Stimulated activated memory B cell treated with anti-CD40 and anti-IgM and Interleukin-4, amounts not matched to agents 10 μg/mL and 1 μg/mL and 100 μg/mL, for 72 hours (primary cell): Measurements from ENCODE around the gene CDH13.

Experiments used
- ATAC-seq: fragments of 150-1000 bp; cut with Tn5 transposase; 2 replicates; pipeline ENCODE4 v1.10.0; 2021
- H3K27ac Mint-ChIP-seq: one replicate; pipeline ENCODE4 v1.8.0; 2022; ENCODE audit warnings: mild to moderate bottlenecking, mixed read lengths
- H3K27me3 Mint-ChIP-seq: one replicate; pipeline ENCODE4 v1.8.0; 2022; ENCODE audit warnings: mixed read lengths
- H3K36me3 Mint-ChIP-seq: one replicate; pipeline ENCODE4 v1.8.0; 2022; ENCODE audit warnings: mixed read lengths
- H3K4me1 Mint-ChIP-seq: one replicate; pipeline ENCODE4 v1.8.0; 2022; ENCODE audit warnings: mixed read lengths
- H3K4me3 Mint-ChIP-seq: one replicate; pipeline ENCODE4 v1.8.0; 2022; ENCODE audit warnings: mild to moderate bottlenecking, moderate library complexity, mixed read lengths
- H3K9me3 Mint-ChIP-seq: one replicate; pipeline ENCODE4 v1.8.0; 2022; ENCODE audit warnings: mixed read lengths

Gene CDH13

GRCh38 chr16:83345846-83346640, 719.3 kb downstream of the CDH13 start:
- Mint-ChIP-seq H3K4me1 (no peaks in the 10 kb centered on the region), H3K27ac (no peak overlapping the region), H3K36me3 (no peaks in the 10 kb centered on the region), H3K4me3 (no peak overlapping the region), H3K9me3 (no peaks in the 10 kb centered on the region), H3K27me3 (peaks cover 8% of the 10 kb centered on the region)
- no peak for ATAC-seq

GRCh38 chr16:83348991-83349390, 722.2 kb downstream of the CDH13 start:
- Mint-ChIP-seq H3K27me3 (peaks cover 8% of the 10 kb centered on the region), H3K4me1 (no peaks in the 10 kb centered on the region), H3K9me3 (no peaks in the 10 kb centered on the region), H3K27ac (no peak overlapping the region), H3K36me3 (no peaks in the 10 kb centered on the region), H3K4me3 (no peak overlapping the region)
- no peak for ATAC-seq

- Mint-ChIP-seq H3K27ac (no peak overlapping the region), H3K4me1 (no peaks in the 10 kb centered on the region), H3K4me3 (no peak overlapping the region), H3K27me3 (peaks cover 6% of the 10 kb centered on the region), H3K36me3 (no peaks in the 10 kb centered on the region), H3K9me3 (no peaks in the 10 kb centered on the region)
- no peak for ATAC-seq
Measured at GRCh38 chr16:83350481-83350880, 723.7 kb downstream of the CDH13 start.

GRCh38 chr16:83351846-83352245, 725.1 kb downstream of the CDH13 start:
- no peak overlapping the region for H3K4me3 Mint-ChIP-seq
- no peaks in the 10 kb centered on the region for H3K27me3 Mint-ChIP-seq
- H3K4me1 Mint-ChIP-seq = no peaks in the 10 kb centered on the region
- H3K27ac Mint-ChIP-seq = no peak overlapping the region
- ATAC-seq = no peak
- no peaks in the 10 kb centered on the region for H3K9me3 Mint-ChIP-seq
- H3K36me3 Mint-ChIP-seq = no peaks in the 10 kb centered on the region

GRCh38 chr16:83353241-83353640, 726.5 kb downstream of the CDH13 start:
- Mint-ChIP-seq H3K9me3 (no peaks in the 10 kb centered on the region), H3K4me1 (no peaks in the 10 kb centered on the region), H3K27me3 (no peaks in the 10 kb centered on the region), H3K4me3 (no peak overlapping the region), H3K27ac (no peak overlapping the region), H3K36me3 (no peaks in the 10 kb centered on the region)
- no peak for ATAC-seq

- H3K4me1 Mint-ChIP-seq = no peaks in the 10 kb centered on the region
- H3K4me3 Mint-ChIP-seq = no peak overlapping the region
- H3K27ac Mint-ChIP-seq = no peak overlapping the region
- H3K9me3 Mint-ChIP-seq = no peaks in the 10 kb centered on the region
- H3K27me3 Mint-ChIP-seq = no peaks in the 10 kb centered on the region
- ATAC-seq = no peak
- H3K36me3 Mint-ChIP-seq = no peaks in the 10 kb centered on the region
Measured at GRCh38 chr16:83354015-83354414, 727.2 kb downstream of the CDH13 start.

- no peaks in the 10 kb centered on the region for H3K27me3 Mint-ChIP-seq
- ATAC-seq = no peak
- no peaks in the 10 kb centered on the region for H3K9me3 Mint-ChIP-seq
- no peaks in the 10 kb centered on the region for H3K4me1 Mint-ChIP-seq
- H3K36me3 Mint-ChIP-seq = no peaks in the 10 kb centered on the region
- H3K27ac Mint-ChIP-seq = no peak overlapping the region
- H3K4me3 Mint-ChIP-seq = no peak overlapping the region
Measured at GRCh38 chr16:83355570-83356218, 728.9 kb downstream of the CDH13 start.

GRCh38 chr16:83356266-83356665, 729.5 kb downstream of the CDH13 start:
- H3K36me3 Mint-ChIP-seq = no peaks in the 10 kb centered on the region
- H3K4me3 Mint-ChIP-seq = no peak overlapping the region
- no peaks in the 10 kb centered on the region for H3K4me1 Mint-ChIP-seq
- H3K9me3 Mint-ChIP-seq = no peaks in the 10 kb centered on the region
- peak; percentile 67 for ATAC-seq
- no peaks in the 10 kb centered on the region for H3K27me3 Mint-ChIP-seq
- H3K27ac Mint-ChIP-seq = no peak overlapping the region

- no peaks in the 10 kb centered on the region for H3K27me3 Mint-ChIP-seq
Measured at GRCh38 chr16:83356986-83357385, 730.2 kb downstream of the CDH13 start.

GRCh38 chr16:83363521-83363920, 736.8 kb downstream of the CDH13 start:
- Mint-ChIP-seq H3K4me1 (no peaks in the 10 kb centered on the region), H3K4me3 (no peak overlapping the region), H3K27me3 (peaks cover 17% of the 10 kb centered on the region), H3K27ac (no peak overlapping the region), H3K9me3 (peaks cover 3% of the 10 kb centered on the region), H3K36me3 (no peaks in the 10 kb centered on the region)
- ATAC-seq = no peak

More at GRCh38 chr16:83356986-83357385, 730.2 kb downstream of the CDH13 start:
- ATAC-seq = no peak
- no peaks in the 10 kb centered on the region for H3K4me1 Mint-ChIP-seq
- H3K27ac Mint-ChIP-seq = no peak overlapping the region
- no peaks in the 10 kb centered on the region for H3K9me3 Mint-ChIP-seq
- H3K36me3 Mint-ChIP-seq = no peaks in the 10 kb centered on the region
- no peak overlapping the region for H3K4me3 Mint-ChIP-seq

GRCh38 chr16:83365166-83365565, 738.4 kb downstream of the CDH13 start:
- ATAC-seq = no peak
- peaks cover 26% of the 10 kb centered on the region for H3K27me3 Mint-ChIP-seq
- H3K4me1 Mint-ChIP-seq = no peaks in the 10 kb centered on the region
- H3K27ac Mint-ChIP-seq = no peak overlapping the region
- H3K36me3 Mint-ChIP-seq = no peaks in the 10 kb centered on the region
- peaks cover 3% of the 10 kb centered on the region for H3K9me3 Mint-ChIP-seq
- H3K4me3 Mint-ChIP-seq = no peak overlapping the region

GRCh38 chr16:83366228-83366627, 739.5 kb downstream of the CDH13 start:
- H3K4me1 Mint-ChIP-seq = no peaks in the 10 kb centered on the region
- H3K27me3 Mint-ChIP-seq = peaks cover 26% of the 10 kb centered on the region
- ATAC-seq = no peak
- no peak overlapping the region for H3K27ac Mint-ChIP-seq
- H3K36me3 Mint-ChIP-seq = no peaks in the 10 kb centered on the region
- H3K4me3 Mint-ChIP-seq = no peak overlapping the region
- H3K9me3 Mint-ChIP-seq = peaks cover 5% of the 10 kb centered on the region

- peaks cover 3% of the 10 kb centered on the region for H3K9me3 Mint-ChIP-seq
- no peak overlapping the region for H3K4me3 Mint-ChIP-seq
- H3K27me3 Mint-ChIP-seq = peaks cover 14% of the 10 kb centered on the region
- H3K27ac Mint-ChIP-seq = no peak overlapping the region
- no peaks in the 10 kb centered on the region for H3K36me3 Mint-ChIP-seq
- ATAC-seq = no peak
- no peaks in the 10 kb centered on the region for H3K4me1 Mint-ChIP-seq
Measured at GRCh38 chr16:83374979-83375378, 748.2 kb downstream of the CDH13 start.

GRCh38 chr16:83389751-83390150, 763.0 kb downstream of the CDH13 start:
- peaks cover 9% of the 10 kb centered on the region for H3K9me3 Mint-ChIP-seq
- H3K4me1 Mint-ChIP-seq = no peaks in the 10 kb centered on the region
- peaks cover 11% of the 10 kb centered on the region for H3K27me3 Mint-ChIP-seq
- no peak overlapping the region for H3K27ac Mint-ChIP-seq
- H3K36me3 Mint-ChIP-seq = no peaks in the 10 kb centered on the region
- no peak for ATAC-seq
- H3K4me3 Mint-ChIP-seq = no peak overlapping the region

- H3K27me3 Mint-ChIP-seq = peaks cover 11% of the 10 kb centered on the region
- no peak overlapping the region for H3K4me3 Mint-ChIP-seq
- ATAC-seq = no peak
- no peaks in the 10 kb centered on the region for H3K36me3 Mint-ChIP-seq
- H3K4me1 Mint-ChIP-seq = no peaks in the 10 kb centered on the region
- peaks cover 11% of the 10 kb centered on the region for H3K9me3 Mint-ChIP-seq
- no peak overlapping the region for H3K27ac Mint-ChIP-seq
Measured at GRCh38 chr16:83390759-83391158, 764.0 kb downstream of the CDH13 start.

- Mint-ChIP-seq H3K4me3 (no peak overlapping the region), H3K4me1 (no peaks in the 10 kb centered on the region)
Measured at GRCh38 chr16:83392743-83393142, 766.0 kb downstream of the CDH13 start.

More at GRCh38 chr16:83392743-83393142, 766.0 kb downstream of the CDH13 start:
- H3K9me3 Mint-ChIP-seq = peaks cover 19% of the 10 kb centered on the region
- H3K27me3 Mint-ChIP-seq = peaks cover 11% of the 10 kb centered on the region
- H3K36me3 Mint-ChIP-seq = no peaks in the 10 kb centered on the region
- no peak for ATAC-seq
- no peak overlapping the region for H3K27ac Mint-ChIP-seq
